Measurements from ENCODE around the gene CEP63. TPM values are rescaled to one million over a fixed set of nuclear protein-coding genes. Genes with fewer than 3 reads are reported as not detected.
A peak's percentile ranks its signal among the peaks of the same experiment; 100 is the strongest.

CEP63 gene
- 10 to 100 TPM; 16.7 to 26.2 (median 22.6) TPM for total RNA-seq

DNA sequence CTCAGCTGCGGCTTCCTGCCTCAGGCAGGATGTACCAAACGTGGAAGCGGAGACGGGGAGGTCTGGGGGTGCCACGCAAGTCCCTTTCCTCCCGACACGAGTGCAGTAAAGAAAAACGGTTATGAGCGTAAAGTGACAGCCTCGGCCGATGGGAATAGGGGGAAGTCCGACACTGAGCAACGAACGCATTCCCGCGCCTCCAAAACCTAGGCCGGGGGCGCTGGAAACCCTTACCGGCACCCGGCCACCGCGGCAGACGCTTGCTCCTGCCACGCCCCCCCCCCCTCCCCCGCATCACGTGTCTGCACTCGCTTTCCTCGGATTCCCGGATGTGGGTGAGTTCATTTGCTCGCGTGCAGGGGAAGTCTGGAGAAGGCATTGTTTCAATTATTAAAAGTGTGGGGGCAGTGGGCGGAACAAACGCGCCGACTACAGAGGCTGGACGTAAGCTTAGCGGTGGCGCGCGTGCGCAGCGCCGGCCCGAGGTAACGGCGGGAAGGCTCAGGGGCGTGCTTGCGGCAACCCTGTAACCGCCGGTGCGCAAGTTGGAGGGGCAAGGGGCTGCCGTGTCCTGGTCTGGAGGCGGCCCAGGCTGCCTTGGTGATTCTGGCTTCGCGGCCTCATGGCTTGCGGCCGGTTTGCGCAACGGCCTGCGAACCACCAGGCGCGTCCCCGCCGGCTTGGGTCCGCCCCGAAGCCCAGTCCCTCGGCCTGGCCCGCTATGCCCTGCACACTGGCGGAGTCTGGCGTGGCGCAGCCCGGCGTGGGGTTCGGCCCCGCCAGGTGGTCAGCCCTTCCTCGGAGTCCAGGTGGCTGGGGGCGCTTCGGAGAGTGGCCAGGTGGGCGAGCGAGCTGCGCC is at the start of gene CEP63, which contains the start of gene ANAPC13:
Gene CEP63, plus strand, starts transcription at position 340 of the 859 bp plus-strand sequence. CDS start 9,264 bp downstream, outside the sequence.
Gene ANAPC13, minus strand, starts transcription at position 268 of the 859 bp plus-strand sequence. CDS start 3,081 bp downstream, outside the sequence.
- H3K27me3 ChIP-seq = no peaks in the 10 kb centered on the region
- 0% methylated on average over 10 of the region's 81 CpGs for WGBS
- peak within 1 kb of the TSS; percentile 82 to 91 (median 91) for H3K4me3 ChIP-seq
- no peaks in the 10 kb centered on the region for H3K9me3 ChIP-seq
- TF ChIP-seq EP300 (IDR thresholded peaks at IDR 0.05) = no peak
- TF ChIP-seq, protein P1, sequence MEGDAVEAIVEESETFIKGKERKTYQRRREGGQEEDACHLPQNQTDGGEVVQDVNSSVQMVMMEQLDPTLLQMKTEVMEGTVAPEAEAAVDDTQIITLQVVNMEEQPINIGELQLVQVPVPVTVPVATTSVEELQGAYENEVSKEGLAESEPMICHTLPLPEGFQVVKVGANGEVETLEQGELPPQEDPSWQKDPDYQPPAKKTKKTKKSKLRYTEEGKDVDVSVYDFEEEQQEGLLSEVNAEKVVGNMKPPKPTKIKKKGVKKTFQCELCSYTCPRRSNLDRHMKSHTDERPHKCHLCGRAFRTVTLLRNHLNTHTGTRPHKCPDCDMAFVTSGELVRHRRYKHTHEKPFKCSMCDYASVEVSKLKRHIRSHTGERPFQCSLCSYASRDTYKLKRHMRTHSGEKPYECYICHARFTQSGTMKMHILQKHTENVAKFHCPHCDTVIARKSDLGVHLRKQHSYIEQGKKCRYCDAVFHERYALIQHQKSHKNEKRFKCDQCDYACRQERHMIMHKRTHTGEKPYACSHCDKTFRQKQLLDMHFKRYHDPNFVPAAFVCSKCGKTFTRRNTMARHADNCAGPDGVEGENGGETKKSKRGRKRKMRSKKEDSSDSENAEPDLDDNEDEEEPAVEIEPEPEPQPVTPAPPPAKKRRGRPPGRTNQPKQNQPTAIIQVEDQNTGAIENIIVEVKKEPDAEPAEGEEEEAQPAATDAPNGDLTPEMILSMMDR (IDR thresholded peaks at IDR 0.05) = no peak
- peak; percentile 73 for TF ChIP-seq POLR2A (IDR thresholded peaks at IDR 0.05; ENCODE audit: low read depth)
- TF ChIP-seq POLR2AphosphoS5 (IDR thresholded peaks at IDR 0.05) = peak; percentile 88 to 89
- peaks cover 5 to 20% (median 16%) of the 10 kb centered on the region in 4 donors for H3K36me3 ChIP-seq
- intact Hi-C loops (cut with DNase I) = no loop called here
- peak; percentile 99 for DNase-seq (ENCODE audit: extremely low spot score)
- H3K4me1 ChIP-seq = peaks cover 35 to 54% (median 44%) of the 10 kb centered on the region in 4 donors
- H3K27ac ChIP-seq (replicated peaks in 1 of 4) = peak within 1 kb of the TSS; percentile 93 to 97 (median 97)

DNA sequence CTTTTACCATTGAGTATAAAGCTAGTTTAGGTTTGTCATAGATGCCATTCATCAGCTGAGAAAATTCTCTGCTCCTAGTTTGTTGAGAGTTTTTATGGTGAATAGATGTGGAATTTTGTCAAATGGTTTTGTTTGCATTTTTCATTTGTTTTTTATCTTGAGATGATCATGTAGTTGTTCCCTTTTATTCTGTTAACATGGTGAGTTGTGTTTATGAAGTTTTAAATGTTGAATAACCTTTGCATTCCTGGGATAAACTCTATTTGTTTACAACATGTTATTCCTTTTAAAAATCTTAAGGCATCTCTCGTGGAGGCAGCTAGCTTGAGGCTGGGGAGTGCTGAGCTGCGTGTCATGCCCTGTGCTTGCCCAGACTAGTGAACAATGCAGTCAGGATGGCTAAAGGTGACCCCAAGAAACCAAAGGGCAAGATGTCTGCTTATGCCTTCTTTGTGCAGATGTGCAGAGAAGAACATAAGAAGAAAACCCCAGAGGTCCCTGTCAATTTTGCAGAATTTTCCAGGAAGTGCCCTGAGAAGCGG is 48.6 kb upstream of the CEP63 start:
- Histone ChIP-seq H3K9me3 (no peaks in the 10 kb centered on the region), H3K4me1 (no peaks in the 10 kb centered on the region), H3K27me3 (no peaks in the 10 kb centered on the region), H3K27ac (replicated peaks in 1 of 4) (no peak overlapping the region), H3K36me3 (no peaks in the 10 kb centered on the region), H3K4me3 (no peak overlapping the region)
- 85% methylated on average over 3 of the region's 3 CpGs for WGBS
- TF ChIP-seq POLR2A (IDR thresholded peaks at IDR 0.05; ENCODE audit: low read depth) = no peak
- TF ChIP-seq, protein P1 (IDR thresholded peaks at IDR 0.05) = no peak
- TF ChIP-seq EP300 (IDR thresholded peaks at IDR 0.05) = no peak
- TF ChIP-seq POLR2AphosphoS5 (IDR thresholded peaks at IDR 0.05) = no peak
- peak; percentile 72 for DNase-seq (ENCODE audit: extremely low spot score)
- intact Hi-C loops (cut with DNase I) = no loop called here

DNA sequence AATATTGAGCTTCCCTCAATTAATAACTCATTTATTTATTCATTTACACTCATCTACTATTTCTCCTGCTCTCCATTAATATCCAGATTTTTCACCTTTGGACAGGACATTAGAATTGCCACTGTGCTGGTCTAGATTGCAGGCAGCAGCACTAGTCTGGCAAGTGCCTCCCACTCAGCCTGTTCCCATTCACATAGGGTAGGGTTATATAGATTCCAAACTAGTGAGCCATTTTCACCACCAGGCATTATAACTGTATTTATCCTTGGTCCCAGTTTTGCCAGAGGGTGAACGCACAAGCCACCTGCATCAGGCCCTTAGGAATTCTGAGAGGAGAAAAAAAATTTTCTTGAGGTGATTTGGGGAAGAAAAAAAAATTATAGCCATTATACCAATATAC is 44.5 kb upstream of the CEP63 start:
- Histone ChIP-seq H3K27ac (replicated peaks in 1 of 4) (no peak overlapping the region), H3K9me3 (peaks cover 0 to 8% (median 0%) of the 10 kb centered on the region in 4 donors), H3K4me1 (peaks cover 5 to 10% (median 9%) of the 10 kb centered on the region in 4 donors), H3K27me3 (no peaks in the 10 kb centered on the region), H3K36me3 (no peaks in the 10 kb centered on the region), H3K4me3 (no peak overlapping the region)
- TF ChIP-seq, protein P1 (IDR thresholded peaks at IDR 0.05) = no peak
- no peak for TF ChIP-seq POLR2A (IDR thresholded peaks at IDR 0.05; ENCODE audit: low read depth)
- no peak for TF ChIP-seq POLR2AphosphoS5 (IDR thresholded peaks at IDR 0.05)
- peak; percentile 77 for DNase-seq (ENCODE audit: extremely low spot score)
- 100% methylated on average over 1 of the region's 1 CpG for WGBS
- intact Hi-C loops (cut with DNase I) = no loop called here

DNA sequence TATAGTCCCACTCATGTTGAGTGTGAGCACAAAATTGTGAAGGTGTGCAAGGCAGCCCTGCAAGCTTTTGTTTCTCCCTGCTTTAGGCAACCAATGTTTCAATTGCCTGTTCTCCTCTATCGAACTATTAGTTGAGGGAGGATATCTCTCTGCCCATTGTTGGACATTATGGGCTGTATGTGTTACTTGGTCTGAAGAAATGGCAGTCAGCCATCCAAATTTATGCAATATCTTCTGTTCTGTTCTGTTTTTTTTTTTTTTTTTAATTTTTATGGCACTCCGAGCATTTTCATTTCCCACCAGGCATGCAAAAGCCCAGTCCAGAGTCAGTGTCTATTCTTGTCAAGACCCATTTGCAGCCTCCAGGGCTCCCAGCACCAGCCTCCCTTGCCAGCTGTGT is 44.0 kb upstream of the CEP63 start:
- Histone ChIP-seq H3K27ac (replicated peaks in 1 of 4) (no peak overlapping the region), H3K36me3 (no peaks in the 10 kb centered on the region), H3K4me3 (no peak overlapping the region), H3K4me1 (peaks cover 8 to 14% (median 13%) of the 10 kb centered on the region in 4 donors), H3K27me3 (no peaks in the 10 kb centered on the region), H3K9me3 (peaks cover 0 to 8% (median 0%) of the 10 kb centered on the region in 4 donors)
- no peak for TF ChIP-seq POLR2A (IDR thresholded peaks at IDR 0.05; ENCODE audit: low read depth)
- no peak for TF ChIP-seq POLR2AphosphoS5 (IDR thresholded peaks at IDR 0.05)
- TF ChIP-seq, protein P1 (IDR thresholded peaks at IDR 0.05) = no peak
- no peak for TF ChIP-seq EP300 (IDR thresholded peaks at IDR 0.05)
- 95% methylated on average over 2 of the region's 2 CpGs for WGBS
- intact Hi-C loops (cut with DNase I) = no loop called here
- DNase-seq (ENCODE audit: extremely low spot score) = peak; percentile 24
